Ascending aorta (tissue), 2 donors: Measurements from ENCODE around the gene AKNA. TPM values are rescaled to one million over a fixed set of nuclear protein-coding genes. Genes with fewer than 3 reads are reported as not detected.
A peak's percentile ranks its signal among the peaks of the same experiment; 100 is the strongest.

Experiments
- DNase-seq, 2 donors: peaks; one replicate each; pipeline ENCODE4 v3.0.0-alpha.2; 2019; ENCODE audit warnings: low spot score in 2 of 2
- H3K27ac ChIP-seq, 2 donors: fragments of 200-600 bp; sonication (generic); one replicate each; pipeline ENCODE4 v1.5.1; 2016 to 2017; ENCODE audit warnings: mild to moderate bottlenecking in 1 of 2
- H3K27me3 ChIP-seq: fragments of 200-600 bp; sonication (generic); one replicate; pipeline ENCODE4 v1.5.1; 2017
- H3K36me3 ChIP-seq, 2 donors: fragments of 200-600 bp; sonication (generic); one replicate each; pipeline ENCODE4 v1.5.1; 2016
- H3K4me1 ChIP-seq, 2 donors: fragments of 200-600 bp; sonication (generic); one replicate each; pipeline ENCODE4 v1.5.1; 2016 to 2017; ENCODE audit warnings: mild to moderate bottlenecking in 1 of 2
- H3K4me3 ChIP-seq, 2 donors: fragments of 200-600 bp; sonication (generic); one replicate each; pipeline ENCODE4 v1.5.1; 2016 to 2017; ENCODE audit warnings: mild to moderate bottlenecking in 1 of 2
- H3K9me3 ChIP-seq, 2 donors: fragments of 200-600 bp; sonication (generic); one replicate each; pipeline ENCODE4 v1.5.1; 2016
- intact Hi-C: fragments of 100-400 bp; cut with DNase I; formaldehyde crosslinking; loops from one replicate; pipeline ENCODE4 v1.15.1; 2023
- total RNA-seq: library from RNA; depleted of rRNA; stranded (reverse); fragments of >200 nt; gene quantifications from one replicate; pipeline ENCODE4 v1.1.0, GENCODE V29; 2016
- TF ChIP-seq, protein P1 (sequence below), 3 experiments: fragments of 200-600 bp in 2 of 3; fragments of 450-650 bp in 1 of 3; sonication (generic) in 2 of 3; IDR thresholded peaks; one replicate each; pipeline ENCODE4 v1.5.1; 2016 to 2019; ENCODE audit warnings: antibody characterized with exemption in 3 of 3, mild to moderate bottlenecking in 1 of 3, moderate library complexity in 1 of 3

Gene AKNA, protein sequence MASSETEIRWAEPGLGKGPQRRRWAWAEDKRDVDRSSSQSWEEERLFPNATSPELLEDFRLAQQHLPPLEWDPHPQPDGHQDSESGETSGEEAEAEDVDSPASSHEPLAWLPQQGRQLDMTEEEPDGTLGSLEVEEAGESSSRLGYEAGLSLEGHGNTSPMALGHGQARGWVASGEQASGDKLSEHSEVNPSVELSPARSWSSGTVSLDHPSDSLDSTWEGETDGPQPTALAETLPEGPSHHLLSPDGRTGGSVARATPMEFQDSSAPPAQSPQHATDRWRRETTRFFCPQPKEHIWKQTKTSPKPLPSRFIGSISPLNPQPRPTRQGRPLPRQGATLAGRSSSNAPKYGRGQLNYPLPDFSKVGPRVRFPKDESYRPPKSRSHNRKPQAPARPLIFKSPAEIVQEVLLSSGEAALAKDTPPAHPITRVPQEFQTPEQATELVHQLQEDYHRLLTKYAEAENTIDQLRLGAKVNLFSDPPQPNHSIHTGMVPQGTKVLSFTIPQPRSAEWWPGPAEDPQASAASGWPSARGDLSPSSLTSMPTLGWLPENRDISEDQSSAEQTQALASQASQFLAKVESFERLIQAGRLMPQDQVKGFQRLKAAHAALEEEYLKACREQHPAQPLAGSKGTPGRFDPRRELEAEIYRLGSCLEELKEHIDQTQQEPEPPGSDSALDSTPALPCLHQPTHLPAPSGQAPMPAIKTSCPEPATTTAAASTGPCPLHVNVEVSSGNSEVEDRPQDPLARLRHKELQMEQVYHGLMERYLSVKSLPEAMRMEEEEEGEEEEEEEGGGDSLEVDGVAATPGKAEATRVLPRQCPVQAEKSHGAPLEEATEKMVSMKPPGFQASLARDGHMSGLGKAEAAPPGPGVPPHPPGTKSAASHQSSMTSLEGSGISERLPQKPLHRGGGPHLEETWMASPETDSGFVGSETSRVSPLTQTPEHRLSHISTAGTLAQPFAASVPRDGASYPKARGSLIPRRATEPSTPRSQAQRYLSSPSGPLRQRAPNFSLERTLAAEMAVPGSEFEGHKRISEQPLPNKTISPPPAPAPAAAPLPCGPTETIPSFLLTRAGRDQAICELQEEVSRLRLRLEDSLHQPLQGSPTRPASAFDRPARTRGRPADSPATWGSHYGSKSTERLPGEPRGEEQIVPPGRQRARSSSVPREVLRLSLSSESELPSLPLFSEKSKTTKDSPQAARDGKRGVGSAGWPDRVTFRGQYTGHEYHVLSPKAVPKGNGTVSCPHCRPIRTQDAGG (N-terminal part only)
- 87.9 TPM for total RNA-seq

DNA sequence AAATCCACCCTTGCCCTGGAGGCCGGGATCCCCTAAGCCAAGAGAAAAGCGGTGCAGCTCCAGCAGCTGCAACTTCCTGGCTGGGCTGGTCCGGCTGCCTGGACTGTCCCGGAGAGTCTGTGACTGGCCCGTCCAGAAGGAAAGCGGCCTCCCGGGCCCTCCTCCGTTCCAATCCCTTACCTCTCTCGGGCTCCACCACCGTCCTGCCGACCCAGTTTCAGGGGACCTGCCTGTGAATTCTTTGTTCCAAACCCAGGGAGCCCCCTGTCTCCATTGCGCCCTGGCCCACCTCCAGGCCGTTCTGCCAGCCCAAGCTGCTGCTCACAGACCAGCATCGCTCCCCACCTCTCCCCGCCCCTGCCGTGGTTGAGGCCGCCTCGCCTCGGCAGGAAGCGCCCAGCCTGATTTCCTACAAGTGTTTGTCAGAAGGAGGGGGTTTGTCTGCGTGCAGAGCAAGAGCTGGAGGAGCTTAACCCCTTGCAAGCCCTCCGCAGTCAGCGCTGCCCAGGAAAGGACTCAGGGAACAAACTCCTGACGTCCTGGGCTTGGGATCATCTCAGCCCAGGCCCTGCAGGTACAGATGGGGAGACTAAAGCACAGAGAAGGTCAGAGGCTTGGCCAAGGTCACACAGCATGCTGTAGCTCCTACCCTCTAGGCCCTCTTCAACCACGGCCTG, at the start of gene AKNA:
AKNA (minus strand) TSS at position 303 of the 677 bp plus-strand sequence. CDS start 6,649 bp downstream, outside the sequence.
- H3K27me3 ChIP-seq: no peaks in the 10 kb centered on the region
- DNase-seq: peak; percentile 68 to 92
- H3K4me3 ChIP-seq: peak within 1 kb of the TSS; percentile 76 to 77
- intact Hi-C loops: loop anchor here (10.0 kb wide), 2 partner anchors 143 to 213 kb away; no protein-coding TSS in a partner anchor
- peak within 1 kb of the TSS; percentile 86 to 96 for H3K27ac ChIP-seq
- peaks cover 38 to 63% of the 10 kb centered on the region in 2 donors for H3K4me1 ChIP-seq
- no peaks in the 10 kb centered on the region for H3K9me3 ChIP-seq
- TF ChIP-seq, protein P1, sequence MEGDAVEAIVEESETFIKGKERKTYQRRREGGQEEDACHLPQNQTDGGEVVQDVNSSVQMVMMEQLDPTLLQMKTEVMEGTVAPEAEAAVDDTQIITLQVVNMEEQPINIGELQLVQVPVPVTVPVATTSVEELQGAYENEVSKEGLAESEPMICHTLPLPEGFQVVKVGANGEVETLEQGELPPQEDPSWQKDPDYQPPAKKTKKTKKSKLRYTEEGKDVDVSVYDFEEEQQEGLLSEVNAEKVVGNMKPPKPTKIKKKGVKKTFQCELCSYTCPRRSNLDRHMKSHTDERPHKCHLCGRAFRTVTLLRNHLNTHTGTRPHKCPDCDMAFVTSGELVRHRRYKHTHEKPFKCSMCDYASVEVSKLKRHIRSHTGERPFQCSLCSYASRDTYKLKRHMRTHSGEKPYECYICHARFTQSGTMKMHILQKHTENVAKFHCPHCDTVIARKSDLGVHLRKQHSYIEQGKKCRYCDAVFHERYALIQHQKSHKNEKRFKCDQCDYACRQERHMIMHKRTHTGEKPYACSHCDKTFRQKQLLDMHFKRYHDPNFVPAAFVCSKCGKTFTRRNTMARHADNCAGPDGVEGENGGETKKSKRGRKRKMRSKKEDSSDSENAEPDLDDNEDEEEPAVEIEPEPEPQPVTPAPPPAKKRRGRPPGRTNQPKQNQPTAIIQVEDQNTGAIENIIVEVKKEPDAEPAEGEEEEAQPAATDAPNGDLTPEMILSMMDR (IDR thresholded peaks at IDR 0.05): no peak
- H3K36me3 ChIP-seq: no peaks in the 10 kb centered on the region

DNA sequence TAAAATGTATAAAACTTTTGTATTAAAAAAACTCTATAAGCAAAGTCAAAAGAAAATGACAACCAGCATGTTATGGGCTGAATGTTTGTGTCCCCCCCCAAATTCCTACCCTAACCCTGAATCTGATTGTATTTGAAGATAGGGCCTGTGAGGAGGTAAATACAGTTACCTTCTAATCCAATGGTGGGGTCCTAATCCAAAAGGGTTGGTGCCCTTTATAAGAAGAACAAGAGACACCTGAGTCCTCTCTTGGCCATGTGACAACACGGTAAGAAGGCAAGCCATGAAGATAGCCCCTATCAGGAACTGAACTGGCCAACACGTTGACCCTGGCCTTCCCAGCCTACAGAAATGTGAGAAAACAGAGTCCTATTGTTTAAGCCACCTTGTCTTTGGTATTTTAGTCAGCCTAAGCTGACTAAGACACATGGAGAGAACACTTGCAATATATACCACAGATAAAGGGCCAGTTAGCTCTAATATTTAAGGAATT, 49.7 kb upstream of the AKNA start:
- no peak overlapping the region for H3K27ac ChIP-seq
- H3K9me3 ChIP-seq: no peaks in the 10 kb centered on the region
- H3K36me3 ChIP-seq: no peaks in the 10 kb centered on the region
- DNase-seq: no peak
- TF ChIP-seq, protein P1 (IDR thresholded peaks at IDR 0.05): no peak
- intact Hi-C loops: no loop called here
- no peak overlapping the region for H3K4me3 ChIP-seq
- no peaks in the 10 kb centered on the region for H3K4me1 ChIP-seq
- no peaks in the 10 kb centered on the region for H3K27me3 ChIP-seq

DNA sequence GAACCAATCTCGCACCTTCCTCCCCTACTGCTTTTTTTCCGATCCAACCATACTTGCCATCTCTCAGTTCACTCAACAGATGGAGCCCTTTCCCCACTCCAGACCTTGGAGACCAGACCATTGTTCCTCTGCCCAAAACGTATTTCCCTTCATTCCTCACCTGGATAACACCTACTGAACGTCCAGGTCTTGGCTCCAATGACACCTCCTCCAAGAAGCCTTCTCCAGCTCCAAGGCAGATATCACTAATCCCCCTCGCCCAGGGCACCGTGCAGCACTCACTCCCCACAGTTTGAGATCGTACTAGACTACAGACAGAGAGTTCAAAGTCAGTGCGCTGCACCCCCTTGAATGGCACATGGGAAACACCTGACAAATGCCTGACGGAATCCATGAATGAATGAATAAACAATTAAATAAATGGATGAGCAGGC, 47.1 kb upstream of the AKNA start:
- Histone ChIP-seq H3K27ac (no peak overlapping the region), H3K36me3 (no peaks in the 10 kb centered on the region), H3K4me1 (no peaks in the 10 kb centered on the region), H3K27me3 (no peaks in the 10 kb centered on the region), H3K4me3 (no peak overlapping the region), H3K9me3 (no peaks in the 10 kb centered on the region)
- DNase-seq: peak in 1 of 2 donors; percentile 37
- TF ChIP-seq, protein P1 (IDR thresholded peaks at IDR 0.05): peak in 2 of 3 experiments; percentile 10 to 29
- intact Hi-C loops: no loop called here

DNA sequence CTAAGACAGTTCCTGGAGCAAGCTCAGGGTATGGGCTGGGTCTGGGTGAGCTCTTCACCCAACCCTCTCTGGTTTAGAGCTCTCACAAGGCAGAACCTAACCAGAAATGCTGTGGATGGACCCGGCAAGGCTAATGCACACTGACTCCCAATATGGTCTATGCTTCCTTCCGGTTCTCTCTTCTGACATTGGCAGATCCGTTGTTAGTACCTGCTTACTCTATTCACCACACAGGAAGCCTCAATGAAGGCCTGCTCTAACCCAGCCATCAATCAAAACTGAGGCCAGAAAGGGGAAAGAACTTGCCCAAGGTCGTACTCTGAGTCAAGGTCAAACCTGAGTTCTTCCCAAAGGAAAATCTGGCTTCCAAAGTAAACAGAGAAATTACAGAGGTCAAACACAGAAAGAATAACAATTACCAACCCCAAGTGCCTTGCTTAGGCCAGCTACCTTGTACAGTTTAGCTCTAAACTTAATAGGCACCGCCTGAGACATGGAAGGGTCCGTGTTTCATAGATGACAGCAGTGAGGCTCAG, 46.0 kb upstream of the AKNA start:
- Histone ChIP-seq H3K27me3 (no peaks in the 10 kb centered on the region), H3K36me3 (no peaks in the 10 kb centered on the region), H3K4me1 (no peaks in the 10 kb centered on the region), H3K4me3 (no peak overlapping the region), H3K9me3 (no peaks in the 10 kb centered on the region), H3K27ac (no peak overlapping the region)
- peak in 1 of 2 donors; percentile 8 for DNase-seq
- intact Hi-C loops: no loop called here
- TF ChIP-seq, protein P1 (IDR thresholded peaks at IDR 0.05): no peak
